Measurements from ENCODE around the gene MKRN3.
A peak's percentile ranks its signal among the peaks of the same experiment; 100 is the strongest.

Gene MKRN3

DNA sequence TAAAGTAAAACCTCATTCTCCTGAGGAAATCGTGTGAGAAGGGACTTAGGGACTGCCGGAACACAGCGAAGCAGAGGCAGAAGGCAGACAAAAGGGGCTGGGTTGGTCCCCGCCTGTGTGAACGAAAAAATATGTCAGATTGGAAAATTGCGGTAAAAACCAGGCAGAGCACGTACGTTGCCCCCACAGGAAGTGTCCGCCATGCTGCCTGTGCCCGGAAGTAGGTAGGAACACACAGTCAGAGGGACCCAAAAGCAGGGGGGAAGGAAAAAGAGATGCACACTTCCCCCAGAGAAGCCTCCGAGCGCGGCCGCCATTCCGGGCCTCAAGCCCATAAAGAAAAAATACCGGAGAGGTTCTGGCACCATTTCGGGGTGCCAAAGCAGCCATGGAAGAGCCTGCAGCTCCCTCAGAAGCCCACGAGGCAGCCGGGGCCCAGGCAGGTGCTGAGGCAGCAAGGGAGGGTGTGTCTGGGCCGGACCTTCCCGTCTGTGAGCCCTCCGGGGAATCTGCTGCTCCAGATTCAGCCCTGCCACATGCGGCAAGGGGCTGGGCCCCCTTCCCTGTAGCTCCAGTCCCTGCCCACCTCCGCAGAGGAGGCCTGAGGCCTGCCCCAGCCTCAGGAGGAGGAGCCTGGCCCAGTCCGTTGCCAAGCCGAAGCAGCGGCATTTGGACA lies at the start of gene MKRN3:
TSS of gene MKRN3 (plus strand) at position 280 of the 676 bp plus-strand sequence. CDS start at position 389, 109 bp downstream.
- peak within 1 kb of the TSS; percentile 80 for H3K4me3 ChIP-seq (ENCODE audit: low read depth, low read length)
- TF ChIP-seq, protein P1, sequence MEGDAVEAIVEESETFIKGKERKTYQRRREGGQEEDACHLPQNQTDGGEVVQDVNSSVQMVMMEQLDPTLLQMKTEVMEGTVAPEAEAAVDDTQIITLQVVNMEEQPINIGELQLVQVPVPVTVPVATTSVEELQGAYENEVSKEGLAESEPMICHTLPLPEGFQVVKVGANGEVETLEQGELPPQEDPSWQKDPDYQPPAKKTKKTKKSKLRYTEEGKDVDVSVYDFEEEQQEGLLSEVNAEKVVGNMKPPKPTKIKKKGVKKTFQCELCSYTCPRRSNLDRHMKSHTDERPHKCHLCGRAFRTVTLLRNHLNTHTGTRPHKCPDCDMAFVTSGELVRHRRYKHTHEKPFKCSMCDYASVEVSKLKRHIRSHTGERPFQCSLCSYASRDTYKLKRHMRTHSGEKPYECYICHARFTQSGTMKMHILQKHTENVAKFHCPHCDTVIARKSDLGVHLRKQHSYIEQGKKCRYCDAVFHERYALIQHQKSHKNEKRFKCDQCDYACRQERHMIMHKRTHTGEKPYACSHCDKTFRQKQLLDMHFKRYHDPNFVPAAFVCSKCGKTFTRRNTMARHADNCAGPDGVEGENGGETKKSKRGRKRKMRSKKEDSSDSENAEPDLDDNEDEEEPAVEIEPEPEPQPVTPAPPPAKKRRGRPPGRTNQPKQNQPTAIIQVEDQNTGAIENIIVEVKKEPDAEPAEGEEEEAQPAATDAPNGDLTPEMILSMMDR (IDR thresholded peaks at IDR 0.05; ENCODE audit: low read depth, low read length) = no peak

DNA sequence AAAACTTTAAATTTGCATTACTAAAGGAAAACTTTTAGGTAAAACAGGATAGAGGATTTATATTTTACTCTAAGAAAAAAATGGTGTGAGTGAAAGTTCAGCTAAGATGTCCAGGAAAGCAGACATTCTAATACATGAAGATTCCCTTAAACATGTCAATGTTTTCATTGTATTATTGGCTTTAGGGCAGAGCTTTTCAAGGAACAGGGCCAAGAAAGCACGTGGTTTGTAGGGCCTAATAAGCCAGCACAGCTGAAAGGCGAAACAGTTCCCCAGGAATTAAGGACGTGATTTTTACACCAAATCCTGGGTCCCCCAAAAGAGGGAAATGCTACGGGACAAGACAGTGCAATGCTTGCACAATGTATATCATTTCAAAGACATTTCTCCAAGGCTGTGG lies 48.6 kb upstream of the MKRN3 start:
- no peak overlapping the region for H3K4me3 ChIP-seq (ENCODE audit: low read depth, low read length)
- TF ChIP-seq, protein P1 (IDR thresholded peaks at IDR 0.05; ENCODE audit: low read depth, low read length) = no peak

- no peak overlapping the region for H3K4me3 ChIP-seq (ENCODE audit: low read depth, low read length)
- TF ChIP-seq, protein P1 (IDR thresholded peaks at IDR 0.05; ENCODE audit: low read depth, low read length) = no peak
Measured at GRCh38 chr15:23518104-23518503, 47.4 kb upstream of the MKRN3 start.

GRCh38 chr15:23524816-23525215 lies 40.7 kb upstream of the MKRN3 start:
- TF ChIP-seq, protein P1 (IDR thresholded peaks at IDR 0.05; ENCODE audit: low read depth, low read length) = no peak
- H3K4me3 ChIP-seq (ENCODE audit: low read depth, low read length) = no peak overlapping the region

GRCh38 chr15:23529891-23530290 lies 35.6 kb upstream of the MKRN3 start:
- TF ChIP-seq, protein P1 (IDR thresholded peaks at IDR 0.05; ENCODE audit: low read depth, low read length) = no peak
- H3K4me3 ChIP-seq (ENCODE audit: low read depth, low read length) = no peak overlapping the region

DNA sequence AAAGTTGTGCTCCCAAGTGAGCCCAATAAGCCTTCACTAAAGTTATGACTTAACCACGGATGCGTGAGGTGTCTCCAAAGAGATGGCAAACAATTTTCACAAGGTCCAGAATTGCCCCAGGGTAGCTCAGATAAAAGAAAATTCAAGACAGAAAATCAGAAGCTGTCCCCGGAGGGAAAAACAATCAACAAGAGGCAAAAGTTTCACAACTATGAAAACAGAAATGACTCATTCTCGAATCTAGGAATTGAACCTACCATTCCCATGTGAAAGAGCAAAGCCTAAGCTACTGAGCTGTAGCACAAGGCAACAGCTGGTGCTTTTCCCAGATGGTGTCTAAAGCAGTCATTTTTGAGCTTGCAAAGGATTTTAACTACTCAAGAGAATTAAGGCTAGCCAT lies 33.5 kb upstream of the MKRN3 start:
- H3K4me3 ChIP-seq (ENCODE audit: low read depth, low read length) = no peak overlapping the region
- TF ChIP-seq, protein P1 (IDR thresholded peaks at IDR 0.05; ENCODE audit: low read depth, low read length) = no peak

GRCh38 chr15:23536659-23537058 lies 28.8 kb upstream of the MKRN3 start:
- TF ChIP-seq, protein P1 (IDR thresholded peaks at IDR 0.05; ENCODE audit: low read depth, low read length) = no peak
- no peak overlapping the region for H3K4me3 ChIP-seq (ENCODE audit: low read depth, low read length)

All from WI38 (cell line).